HCEC 1CT (cell line): ENCODE measurements around the gene VPS37C.

Experiments
- DNase-seq: peaks from one replicate; pipeline ENCODE4 v3.0.0-alpha.2; 2017

VPS37C gene

DNA sequence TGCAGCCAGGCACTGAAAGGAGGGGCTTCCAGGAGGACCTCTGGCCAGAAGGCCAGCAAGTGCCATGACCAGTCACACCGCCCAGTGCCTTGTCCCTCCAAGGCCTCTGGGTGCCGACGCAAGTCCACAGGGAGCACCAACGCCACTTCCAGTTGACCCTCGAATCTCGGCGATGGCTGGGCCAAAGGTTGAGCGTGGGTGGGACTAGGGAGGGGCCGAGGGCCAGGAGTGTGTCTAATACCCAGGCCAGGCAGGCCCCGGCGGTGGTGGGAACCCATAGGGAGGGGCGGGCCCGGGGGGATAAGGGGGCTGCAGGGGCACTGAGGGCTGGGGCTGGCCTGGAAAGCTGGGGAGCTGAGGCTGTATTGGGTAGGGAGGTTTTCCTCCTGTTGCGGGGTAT is 29.6 kb downstream of the VPS37C start:
- DNase-seq = no peak

DNA sequence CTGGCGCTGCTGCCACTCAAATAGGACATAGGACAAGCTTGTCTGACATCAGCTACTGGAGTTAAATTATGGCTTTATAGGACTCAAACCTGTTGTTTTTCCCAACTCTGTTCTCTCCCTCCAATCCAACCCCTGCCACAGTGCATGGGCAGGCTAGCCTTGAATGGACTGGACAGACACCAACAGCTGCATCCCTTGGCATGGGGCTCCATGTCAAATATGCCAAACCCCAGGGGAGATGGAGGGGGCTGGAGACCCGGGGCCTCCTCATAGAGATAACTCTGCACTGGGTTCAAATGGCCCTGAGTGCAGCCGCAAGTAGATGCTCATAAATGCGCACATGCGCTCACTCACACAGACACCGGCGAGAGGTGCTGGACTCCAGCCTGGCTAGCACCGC is 30.0 kb downstream of the VPS37C start:
- DNase-seq = no peak

DNA sequence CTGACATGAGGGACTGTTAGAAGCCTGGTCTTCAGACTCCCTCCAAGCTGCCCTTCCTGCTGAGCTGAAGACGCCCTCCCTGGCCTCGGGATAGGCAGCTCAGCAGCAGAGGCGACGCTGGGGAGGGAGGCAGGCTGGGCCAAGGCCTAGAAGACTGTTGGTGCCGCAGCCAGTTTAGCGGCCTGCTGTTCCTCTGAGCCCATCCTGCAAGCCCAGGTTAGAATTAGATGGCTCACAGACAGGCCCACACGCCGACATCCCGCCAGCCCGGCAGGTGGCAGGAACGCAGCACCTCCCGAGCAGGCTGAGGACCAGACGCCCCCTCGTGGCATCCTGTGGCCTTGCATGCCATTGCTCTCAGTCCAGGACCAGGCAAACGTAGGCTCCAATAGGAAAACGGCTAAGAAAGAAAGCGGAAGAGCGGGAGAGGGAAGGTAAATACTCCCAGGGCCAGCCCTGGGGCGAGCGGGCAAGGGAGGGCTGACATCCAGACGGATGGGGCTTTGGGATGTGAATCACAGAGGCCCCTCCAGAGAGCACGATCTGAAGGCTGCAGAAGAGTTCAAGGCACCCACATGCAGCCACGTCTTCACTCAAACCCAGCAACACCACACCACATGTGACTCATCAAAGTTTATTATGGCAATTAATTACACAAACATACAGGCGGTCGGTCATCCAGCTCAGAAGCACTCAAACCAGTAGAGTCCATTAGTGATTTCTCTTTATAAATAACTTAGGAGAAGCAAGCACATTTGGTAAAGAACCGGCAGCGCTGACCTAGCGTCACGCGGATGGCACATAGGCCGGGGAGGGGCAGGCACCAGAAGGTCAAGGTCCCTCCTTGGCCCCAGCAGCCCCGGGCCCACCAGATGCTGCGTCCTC is 31.3 kb downstream of the VPS37C start:
- DNase-seq = peak; percentile 85

DNA sequence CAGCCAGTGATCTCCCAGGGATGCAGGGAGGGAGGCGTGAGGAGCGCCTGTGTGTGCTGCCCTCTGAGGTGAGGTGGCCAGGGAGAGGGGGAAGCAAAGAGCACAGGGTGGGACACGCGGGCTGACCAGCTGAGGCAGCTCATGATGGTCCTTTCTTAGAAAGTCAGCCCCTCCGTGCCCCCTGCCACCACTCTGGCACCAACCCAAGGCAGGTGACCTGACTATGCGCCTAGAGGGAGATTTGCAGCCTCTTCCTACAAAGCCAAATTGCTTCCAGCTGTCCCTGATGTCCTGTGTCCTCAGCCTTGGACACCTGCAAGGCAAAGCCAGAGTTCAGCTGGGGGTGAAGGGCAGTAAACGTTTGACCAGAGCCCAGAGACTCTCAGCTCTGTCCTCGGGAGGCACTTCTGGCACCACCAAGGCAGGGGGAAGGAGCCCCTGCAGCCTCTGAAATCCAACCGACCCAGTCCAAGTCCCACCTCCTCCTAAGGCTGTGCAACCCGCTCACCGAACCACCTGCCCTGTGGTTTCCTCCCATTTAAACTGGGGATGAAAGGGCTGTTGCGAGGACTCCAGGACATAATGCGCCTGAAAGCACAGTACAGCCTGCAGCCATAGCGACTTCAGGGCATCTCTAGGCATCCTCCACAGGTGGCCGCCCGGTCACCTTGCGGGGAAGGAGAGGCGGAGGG is 32.1 kb downstream of the VPS37C start:
- DNase-seq = no peak

DNA sequence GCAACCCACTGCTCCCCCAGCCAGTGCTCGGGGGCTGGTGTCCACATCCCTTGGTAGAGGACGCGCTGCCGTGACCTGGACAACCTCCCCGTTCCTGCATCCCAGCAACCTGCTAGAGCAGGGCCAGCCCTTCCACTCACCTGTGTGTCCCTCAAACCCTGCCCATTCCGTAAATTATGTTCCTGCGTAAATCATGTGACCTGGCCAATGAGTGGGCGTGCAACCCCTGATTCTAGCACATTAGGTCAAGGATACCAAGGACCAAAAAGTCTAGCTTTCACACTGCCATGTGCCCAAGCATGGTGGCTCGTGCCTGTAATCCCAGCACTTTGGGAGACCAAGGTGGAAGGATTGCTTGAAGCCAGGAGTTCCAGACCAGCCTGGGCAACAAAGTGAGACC is 33.2 kb downstream of the VPS37C start:
- DNase-seq = no peak

DNA sequence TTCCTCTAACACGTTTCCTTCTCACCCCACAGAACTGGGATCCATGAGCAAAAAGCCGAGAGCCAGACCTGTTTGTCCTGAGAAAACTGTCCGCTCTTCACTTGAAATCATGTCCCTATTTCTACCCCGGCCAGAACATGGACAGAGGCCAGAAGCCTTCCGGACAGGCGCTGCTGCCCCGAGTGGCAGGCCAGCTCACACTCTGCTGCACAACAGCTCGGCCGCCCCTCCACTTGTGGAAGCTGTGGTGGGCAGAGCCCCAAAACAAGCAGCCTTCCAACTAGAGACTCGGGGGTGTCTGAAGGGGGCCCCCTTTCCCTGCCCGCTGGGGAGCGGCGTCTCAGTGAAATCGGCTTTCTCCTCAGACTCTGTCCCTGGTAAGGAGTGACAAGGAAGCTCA is 35.0 kb downstream of the VPS37C start:
- no peak for DNase-seq

DNA sequence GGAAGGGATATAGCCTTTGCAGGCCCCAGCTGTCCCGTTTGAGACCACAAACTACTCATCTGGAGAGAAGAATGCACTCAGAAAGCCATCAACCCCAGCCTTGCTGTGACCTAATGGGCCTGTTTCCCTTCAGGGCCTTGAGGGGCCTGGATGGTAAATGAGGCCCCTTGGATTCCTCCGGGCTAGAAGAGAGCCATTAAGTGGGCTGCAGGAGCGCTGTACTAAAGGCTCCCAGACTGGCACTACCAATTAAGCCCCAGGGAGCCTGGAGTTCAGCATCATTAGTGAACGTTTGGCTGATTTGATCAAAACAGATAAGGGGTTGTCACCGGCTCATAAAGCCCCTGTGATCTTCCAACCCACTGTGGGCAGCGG is 35.9 kb downstream of the VPS37C start:
- DNase-seq = no peak

DNA sequence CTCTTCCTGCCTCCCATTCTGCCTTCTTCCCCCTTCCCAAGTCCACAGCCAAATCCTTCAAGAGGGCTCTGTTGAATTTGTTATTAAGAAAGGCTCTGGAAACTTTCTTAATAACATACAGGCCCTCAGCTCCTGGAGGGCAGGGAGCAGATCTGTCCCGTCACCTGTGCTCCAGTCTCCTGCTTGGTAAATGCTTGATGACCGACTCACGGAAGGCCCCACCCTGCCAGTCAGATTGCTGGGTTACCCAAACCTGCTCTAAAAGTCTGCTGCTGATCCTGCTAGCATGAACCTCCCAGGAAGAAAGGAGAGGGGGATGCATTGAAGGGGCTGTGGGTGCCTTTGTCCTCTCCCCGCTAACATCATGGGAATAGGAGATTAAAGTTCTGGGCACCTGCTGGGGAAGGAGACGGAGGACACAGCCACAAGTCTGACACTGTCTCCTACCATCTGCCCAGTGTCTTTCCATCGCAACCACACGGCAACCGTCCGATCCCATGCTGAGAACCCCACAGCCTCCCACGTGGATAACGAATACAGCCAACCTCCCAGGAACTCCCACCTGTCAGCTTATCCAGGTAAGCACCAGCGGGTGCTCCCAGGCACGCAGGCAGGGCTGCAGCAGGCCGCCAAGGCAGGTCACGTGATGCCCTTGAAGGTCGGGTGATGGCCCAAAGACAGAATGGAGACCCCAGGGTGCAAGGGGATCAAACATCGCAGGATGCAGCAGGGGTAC is 36.5 kb downstream of the VPS37C start:
- DNase-seq = no peak

DNA sequence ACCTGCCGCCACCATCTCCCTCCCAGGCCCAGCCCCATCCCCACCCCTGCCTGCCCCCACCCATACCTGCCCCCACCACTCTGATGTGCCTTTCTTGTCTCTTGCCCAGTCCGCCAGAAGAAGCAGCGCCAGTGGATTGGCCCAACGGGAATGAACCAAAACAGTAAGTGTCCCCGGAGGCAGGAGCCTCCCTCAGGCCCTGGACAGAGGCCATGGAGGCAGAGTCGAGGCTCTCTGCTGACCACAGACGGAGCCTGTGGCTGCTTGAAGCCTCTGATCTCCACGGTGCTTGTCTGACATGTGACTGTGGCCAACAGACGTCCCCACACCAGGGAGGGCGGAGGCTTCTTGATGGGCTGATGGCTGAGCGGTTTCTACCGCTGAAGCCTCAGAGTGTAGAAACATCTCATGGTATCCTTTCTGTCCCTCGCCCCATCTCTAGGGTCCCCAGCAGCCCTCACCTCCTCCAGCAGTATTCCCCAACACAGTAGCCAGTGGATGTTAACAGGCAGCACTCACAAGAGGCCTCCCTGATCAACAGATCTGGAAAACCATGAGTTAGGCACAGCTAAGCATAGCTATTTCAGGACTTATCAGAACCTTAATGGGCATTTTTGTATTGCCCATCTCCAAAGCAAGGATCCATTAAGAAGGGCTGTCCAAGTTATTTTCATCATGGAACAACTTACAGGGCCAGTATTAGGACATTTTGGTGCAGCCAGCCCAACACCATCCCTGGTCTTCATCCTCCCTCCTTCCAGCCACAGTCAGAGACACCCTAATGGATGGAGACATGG is 37.3 kb downstream of the VPS37C start:
- no peak for DNase-seq

DNA sequence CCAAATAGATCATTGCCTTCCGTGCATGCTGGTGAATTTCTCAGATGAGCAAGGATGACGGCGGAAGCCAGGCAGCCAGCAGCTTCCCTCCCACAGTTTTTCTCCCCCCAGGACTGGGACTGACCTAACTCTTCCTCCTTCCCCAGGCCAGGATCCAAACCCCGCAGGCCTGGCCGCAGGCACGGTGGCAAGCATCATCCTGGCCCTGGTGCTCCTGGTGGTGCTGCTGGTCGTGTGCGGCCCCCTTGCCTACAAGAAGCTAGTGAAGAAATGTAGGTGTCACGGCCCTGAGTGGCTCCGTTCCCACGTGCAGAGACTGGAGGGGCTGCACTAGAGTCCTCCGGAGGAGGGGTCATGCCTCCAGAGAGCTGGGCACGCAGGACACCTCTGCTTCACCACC is 38.5 kb downstream of the VPS37C start:
- no peak for DNase-seq

DNA sequence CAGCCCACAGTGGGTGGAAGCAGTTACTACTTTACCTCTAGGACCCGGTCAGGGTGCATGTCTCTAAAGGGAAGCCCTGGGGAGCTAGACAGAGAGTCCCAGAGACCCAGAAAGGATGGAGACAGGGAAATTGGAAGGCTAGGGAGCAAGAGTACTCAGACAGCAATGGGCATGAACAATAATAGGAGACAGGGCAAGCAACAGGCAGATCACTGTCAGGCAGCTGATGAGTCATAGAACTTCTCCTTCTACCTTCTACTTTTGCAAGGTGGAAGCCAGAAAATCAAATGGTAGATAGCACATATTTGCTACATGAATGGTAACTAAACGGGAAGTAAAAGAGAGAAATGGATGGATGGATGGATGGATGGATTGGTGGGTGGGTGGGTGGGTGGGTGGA is 39.3 kb downstream of the VPS37C start:
- DNase-seq = no peak

DNA sequence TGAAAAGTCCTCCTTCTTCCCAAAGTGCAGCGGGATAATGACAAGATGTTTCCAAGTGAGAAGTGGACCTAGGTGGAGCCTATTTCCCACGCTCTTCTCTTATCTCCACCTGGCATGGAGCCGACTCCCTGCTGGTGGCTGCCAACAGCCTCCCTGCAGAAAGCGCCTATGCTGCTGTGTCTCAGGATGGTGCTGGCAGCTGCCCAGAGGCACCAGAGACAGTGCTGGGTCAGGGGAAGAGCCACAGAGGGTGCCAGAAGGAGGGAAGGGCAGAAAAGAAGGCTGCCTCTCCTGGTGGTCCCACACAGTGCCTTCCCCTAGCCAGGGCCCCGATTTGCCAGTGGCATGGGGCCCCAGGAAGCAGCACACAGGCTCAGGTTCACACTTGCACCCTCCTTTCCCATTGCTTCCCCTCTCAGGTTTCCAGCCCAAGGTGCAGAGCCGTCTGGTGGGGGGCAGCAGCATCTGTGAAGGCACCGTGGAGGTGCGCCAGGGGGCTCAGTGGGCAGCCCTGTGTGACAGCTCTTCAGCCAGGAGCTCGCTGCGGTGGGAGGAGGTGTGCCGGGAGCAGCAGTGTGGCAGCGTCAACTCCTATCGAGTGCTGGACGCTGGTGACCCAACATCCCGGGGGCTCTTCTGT is 39.9 kb downstream of the VPS37C start:
- no peak for DNase-seq

DNA sequence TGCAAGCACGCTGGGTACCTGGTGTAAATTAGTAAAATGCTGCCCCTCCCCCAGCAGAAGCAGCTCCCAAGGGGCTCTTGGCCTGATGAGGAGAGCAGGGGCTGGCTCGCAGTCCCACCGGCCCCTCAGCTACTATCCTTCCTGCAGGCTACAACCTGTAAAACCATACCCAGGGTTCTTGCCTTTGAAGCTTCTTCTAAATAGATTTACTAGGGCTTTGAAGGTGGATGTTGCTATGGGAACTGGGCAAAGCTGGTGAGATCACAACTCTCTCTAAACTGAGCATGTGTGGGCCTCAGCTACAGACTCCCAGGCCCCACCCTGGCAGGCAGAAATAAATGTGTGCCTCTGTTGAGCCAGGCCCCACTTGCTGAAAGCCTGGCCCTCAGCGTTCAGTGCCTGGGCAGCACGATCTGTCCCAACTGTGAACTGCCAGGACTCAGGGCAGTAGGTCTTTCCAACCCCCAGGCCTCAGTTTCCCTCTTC is 40.5 kb downstream of the VPS37C start:
- DNase-seq = no peak

DNA sequence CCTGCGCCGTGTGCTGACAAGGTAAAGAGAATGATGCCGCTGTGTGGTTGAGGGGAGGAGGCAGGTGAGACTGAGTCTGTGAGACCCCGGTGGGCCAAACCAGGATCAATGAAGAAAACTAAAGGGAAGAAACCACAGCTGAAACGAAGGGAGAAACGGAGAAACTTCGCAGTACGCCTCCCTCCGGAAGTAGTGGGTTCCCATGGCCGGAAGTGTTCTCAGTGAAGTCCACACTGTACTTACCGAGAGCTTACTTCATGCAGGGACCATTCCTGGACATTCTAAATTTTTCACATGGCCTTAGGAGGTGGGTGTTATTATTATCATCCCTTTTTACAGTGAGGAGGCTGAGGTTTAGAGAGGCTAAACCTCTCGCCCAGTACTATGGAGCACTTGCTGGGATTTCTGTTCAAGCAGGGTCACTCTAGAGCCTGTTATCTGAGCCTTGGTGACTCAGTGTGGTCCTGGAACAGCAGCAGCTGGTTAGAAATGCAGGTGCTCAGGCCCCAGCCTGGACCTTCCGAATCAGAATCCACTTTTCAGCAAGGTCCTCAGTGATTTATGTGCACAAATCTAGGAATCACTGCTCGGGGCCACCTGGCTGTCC is 41.0 kb downstream of the VPS37C start:
- DNase-seq = no peak

DNA sequence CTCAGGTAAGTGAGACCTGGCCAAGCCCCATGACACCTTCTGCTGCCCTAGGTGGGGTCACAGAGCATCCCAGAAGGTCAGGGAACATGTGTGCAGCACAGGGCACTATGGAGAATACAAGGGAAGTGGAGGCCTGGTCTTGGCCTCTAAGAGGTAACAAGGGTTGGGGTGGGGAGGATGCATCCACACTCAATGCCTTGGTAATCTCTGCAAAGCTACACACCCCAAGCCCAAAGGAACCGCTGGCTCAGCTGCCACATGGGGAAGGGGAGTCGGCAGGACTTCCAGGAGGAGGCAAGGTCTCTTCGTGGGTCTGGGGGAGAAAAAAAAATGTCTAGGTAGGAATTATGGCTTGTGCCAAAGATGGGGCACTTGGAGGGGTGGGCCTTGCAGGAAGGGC is 41.7 kb downstream of the VPS37C start:
- DNase-seq = no peak

DNA sequence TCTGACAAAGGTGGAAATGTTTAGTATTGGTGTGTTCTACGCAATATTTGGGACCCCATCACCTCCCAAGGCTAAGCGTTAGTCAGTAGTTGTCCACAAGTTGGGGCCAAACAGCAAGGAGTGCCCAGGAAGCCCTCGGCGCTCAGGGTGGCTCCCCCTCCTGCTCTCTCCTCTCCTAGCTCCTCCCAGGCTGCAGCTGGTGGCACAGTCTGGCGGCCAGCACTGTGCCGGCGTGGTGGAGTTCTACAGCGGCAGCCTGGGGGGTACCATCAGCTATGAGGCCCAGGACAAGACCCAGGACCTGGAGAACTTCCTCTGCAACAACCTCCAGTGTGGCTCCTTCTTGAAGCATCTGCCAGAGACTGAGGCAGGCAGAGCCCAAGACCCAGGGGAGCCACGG is 42.2 kb downstream of the VPS37C start:
- DNase-seq = no peak

DNA sequence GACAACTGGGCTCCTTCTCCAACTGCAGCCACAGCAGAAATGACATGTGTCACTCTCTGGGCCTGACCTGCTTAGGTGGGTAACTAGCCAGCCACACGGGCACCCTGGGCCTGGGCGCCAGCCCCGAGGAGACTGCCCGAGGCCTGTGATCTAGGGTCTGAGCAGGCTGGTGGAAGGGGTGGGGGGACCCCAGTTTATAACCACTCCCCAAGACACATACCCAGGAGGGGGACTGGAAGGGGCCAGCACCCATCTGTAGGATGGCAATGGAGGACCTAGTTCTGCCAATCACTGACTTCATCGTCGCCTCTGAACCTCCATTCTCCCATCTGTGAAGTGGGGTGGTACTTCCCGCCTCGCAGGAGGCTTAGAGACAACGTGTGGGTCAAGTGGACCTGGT is 42.8 kb downstream of the VPS37C start:
- no peak for DNase-seq

DNA sequence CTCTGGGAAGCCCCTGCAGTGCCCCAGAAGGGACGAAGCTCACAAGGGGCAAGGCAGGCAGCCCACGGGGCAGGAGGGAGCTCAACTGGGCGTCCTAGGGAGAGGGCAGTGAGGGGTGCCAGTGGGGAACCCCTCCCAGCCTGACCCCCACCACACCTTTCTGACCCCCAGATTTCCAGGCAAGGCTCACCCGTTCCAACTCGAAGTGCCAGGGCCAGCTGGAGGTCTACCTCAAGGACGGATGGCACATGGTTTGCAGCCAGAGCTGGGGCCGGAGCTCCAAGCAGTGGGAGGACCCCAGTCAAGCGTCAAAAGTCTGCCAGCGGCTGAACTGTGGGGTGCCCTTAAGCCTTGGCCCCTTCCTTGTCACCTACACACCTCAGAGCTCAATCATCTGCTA is 43.2 kb downstream of the VPS37C start:
- DNase-seq = no peak

DNA sequence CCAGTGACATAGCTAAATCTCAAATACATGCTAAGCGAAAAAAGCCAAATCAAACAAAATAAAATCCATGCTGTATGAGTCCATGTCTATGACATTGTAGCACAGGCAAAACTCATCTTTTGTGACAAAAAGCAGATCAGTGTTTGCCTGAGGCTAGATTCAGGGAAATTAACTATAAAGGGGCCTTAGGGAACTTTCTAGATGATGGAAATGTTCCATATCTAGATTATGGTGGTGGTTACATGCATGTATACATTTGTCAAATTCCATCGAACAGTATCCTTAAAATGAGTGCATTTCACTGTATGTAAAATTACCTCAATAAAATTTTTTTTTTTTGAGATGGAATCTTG is 44.1 kb downstream of the VPS37C start:
- DNase-seq = no peak

DNA sequence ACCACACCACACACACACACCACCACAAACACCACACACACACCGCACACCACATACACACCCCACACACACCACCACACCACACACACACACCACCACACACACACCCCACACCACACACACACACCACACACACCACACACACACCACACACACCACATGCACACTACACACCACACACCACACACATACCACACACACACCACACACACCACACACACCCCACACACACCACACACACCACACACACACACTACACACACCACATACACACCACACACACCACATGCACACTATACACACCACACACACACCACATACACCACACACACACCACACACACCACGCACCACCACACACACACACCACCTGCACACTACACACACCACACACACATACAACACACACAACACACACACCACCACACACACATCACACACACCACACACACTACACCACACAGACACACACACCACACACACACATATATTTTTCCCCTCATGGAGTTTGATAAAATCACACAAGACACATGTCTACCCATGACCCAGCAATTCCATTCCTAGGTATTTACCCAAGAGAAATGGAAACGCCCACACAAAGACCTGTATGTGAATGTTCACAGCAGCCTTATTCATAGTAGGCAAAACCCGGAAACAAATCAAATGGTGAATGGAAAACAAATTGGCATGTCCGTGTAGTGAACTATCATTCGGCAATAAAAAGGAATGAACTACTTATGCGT is 44.6 kb downstream of the VPS37C start:
- DNase-seq = no peak

DNA sequence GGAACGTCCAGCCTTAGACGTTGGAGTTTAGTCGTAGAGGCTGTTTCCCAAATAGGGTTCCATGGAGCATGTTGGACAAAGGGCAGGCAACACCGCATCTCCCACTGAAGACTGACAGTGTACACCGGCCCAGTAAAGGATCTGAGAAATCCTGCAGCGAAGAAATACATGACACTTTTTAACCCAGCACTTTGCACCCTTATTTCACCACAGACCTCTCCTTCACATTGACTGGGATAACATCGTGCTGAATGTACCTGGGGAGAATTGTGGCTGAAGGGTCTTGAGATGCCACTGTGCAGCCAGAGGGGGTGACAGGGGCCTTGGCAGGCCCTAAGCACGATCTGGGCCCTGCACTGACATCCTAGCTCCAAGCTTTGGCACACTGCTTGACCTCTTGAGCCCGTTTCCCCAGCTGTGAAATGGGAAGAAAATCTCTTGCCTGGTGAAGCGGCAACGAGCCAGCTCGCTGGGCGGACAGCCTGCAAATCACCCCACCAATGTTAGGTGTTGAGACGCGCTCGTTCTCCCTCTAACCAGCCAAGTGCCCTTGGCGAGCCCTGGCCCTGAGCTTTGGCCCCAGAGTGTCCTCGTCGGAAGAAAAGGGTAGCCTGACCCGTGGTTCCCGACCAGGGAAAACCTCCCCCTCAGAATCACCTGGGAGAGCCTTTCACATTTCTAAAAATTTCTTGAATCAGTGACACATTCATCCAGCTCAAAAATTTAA is 45.6 kb downstream of the VPS37C start:
- no peak for DNase-seq
